SK-N-SH (cell line): ENCODE measurements around the gene VPS35L. TPM values are rescaled to one million over a fixed set of nuclear protein-coding genes. Genes with fewer than 3 reads are reported as not detected.

Experiments
- CTCF ChIA-PET: fragments of 300-600, 350-600 bp; formaldehyde crosslinking; extraction: SDS; loops from one replicate; lab custom pipeline; 2021; lab: Yijun Ruan, JAX
- POLR2A ChIA-PET: fragments of 350-600 bp; sonication (Branson Sonifier 250); formaldehyde crosslinking; extraction: SDS; loops from one replicate; lab custom pipeline; 2020; ENCODE audit warnings: antibody characterized with exemption, inconsistent platforms; lab: Yijun Ruan, JAX
- DNase-seq: peaks from one replicate; pipeline ENCODE4 v3.0.0; 2012
- H2AFZ ChIP-seq: fragments of 200-600 bp; sonication (generic); 2 replicates; pipeline ENCODE4 v1.8.1; 2016; ENCODE audit warnings: antibody characterized with exemption, mild to moderate bottlenecking, low read depth
- H3F3A ChIP-seq: fragments of 200-600 bp; sonication (generic); replicated peaks from 2 replicates; pipeline ENCODE3; 2016; ENCODE audit warnings: antibody characterized with exemption, mild to moderate bottlenecking; ENCODE audit not compliant: insufficient read depth
- H3K27ac ChIP-seq, 2 experiments: fragments of 200-500 bp in 1 of 2; fragments of 200-600 bp in 1 of 2; sonication (Bioruptor generic) in 1 of 2; sonication (generic), shearing (Covaris generic) in 1 of 2; 2 replicates each; pipeline versions ENCODE4 v1.5.1 to v1.6.1; 2014 to 2016; ENCODE audit warnings: low read depth in 2 of 2, inconsistent platforms in 1 of 2, low read length in 1 of 2, mild to moderate bottlenecking in 1 of 2, mixed read lengths in 1 of 2
- H3K27me3 ChIP-seq: fragments of 200-600 bp; sonication (generic), shearing (Covaris generic); 2 replicates; pipeline ENCODE4 v1.6.1; 2016; ENCODE audit warnings: mixed run types; ENCODE audit not compliant: insufficient read depth
- H3K36me3 ChIP-seq, 2 experiments: fragments of 200-500 bp in 1 of 2; fragments of 200-600 bp in 1 of 2; sonication (Bioruptor generic) in 1 of 2; sonication (generic) in 1 of 2; replicated peaks in 1 of 2; 2 replicates each; pipeline versions ENCODE3 to v1.5.1; 2014 to 2016; ENCODE audit warnings: low read length in 1 of 2, mild to moderate bottlenecking in 1 of 2; ENCODE audit not compliant: insufficient read depth in 2 of 2, control insufficient read depth in 1 of 2
- H3K4me1 ChIP-seq, 2 experiments: fragments of 200-500 bp in 1 of 2; fragments of 200-600 bp in 1 of 2; sonication (Bioruptor generic) in 1 of 2; sonication (generic), shearing (Covaris generic) in 1 of 2; 2 replicates each; pipeline versions ENCODE4 v1.5.1 to v1.6.1; 2014 to 2016; ENCODE audit warnings: low read depth in 1 of 2, low read length in 1 of 2, mixed run types in 1 of 2; ENCODE audit not compliant: insufficient read depth in 2 of 2, control insufficient read depth in 1 of 2
- H3K4me2 ChIP-seq: fragments of 200-600 bp; sonication (generic), shearing (Covaris generic); 2 replicates; pipeline ENCODE4 v1.6.1; 2017; ENCODE audit warnings: mixed run types
- H3K4me3 ChIP-seq, 2 experiments: fragments of 200-500 bp in 1 of 2; fragments of 200-600 bp in 1 of 2; sonication (Bioruptor generic) in 1 of 2; sonication (generic), shearing (Covaris generic) in 1 of 2; 2 replicates each; pipeline versions ENCODE4 v1.5.1 to v1.8.1; 2014 to 2016; ENCODE audit warnings: low read depth in 2 of 2, inconsistent platforms in 1 of 2, low read length in 1 of 2, mild to moderate bottlenecking in 1 of 2, mixed read lengths in 1 of 2, moderate library complexity in 1 of 2
- H3K79me2 ChIP-seq: fragments of 200-600 bp; sonication (generic); 2 replicates; pipeline ENCODE4 v1.8.1; 2017; ENCODE audit warnings: mild to moderate bottlenecking; ENCODE audit not compliant: insufficient read depth
- H3K9ac ChIP-seq: fragments of 200-600 bp; sonication (generic); 2 replicates; pipeline ENCODE4 v1.6.1; 2017; ENCODE audit warnings: mixed run types
- H3K9me2 ChIP-seq: fragments of 200-600 bp; sonication (generic); 2 replicates; pipeline ENCODE4 v1.6.1; 2017; ENCODE audit warnings: mixed run types
- H3K9me3 ChIP-seq: fragments of 200-600 bp; sonication (generic); 2 replicates; pipeline ENCODE4 v1.6.1; 2017; ENCODE audit warnings: mixed run types, mild to moderate bottlenecking, moderate library complexity
- H4K20me1 ChIP-seq: fragments of 200-600 bp; sonication (generic); 2 replicates; pipeline ENCODE4 v1.6.1; 2017; ENCODE audit warnings: mild to moderate bottlenecking, mixed run types; ENCODE audit not compliant: insufficient read depth
- CHD2 ChIP-seq: fragments of 150-350 bp; IDR thresholded peaks from 2 replicates; pipeline ENCODE4 v1.6.1; 2018; ENCODE audit warnings: low read length; ENCODE audit not compliant: partially characterized antibody
- ELF1 ChIP-seq: IDR thresholded peaks from 2 replicates; pipeline ENCODE4 v1.4.0; 2012
- EP300 ChIP-seq, 2 experiments: IDR thresholded peaks; 2 replicates each; pipeline versions ENCODE4 v1.4.0 to v1.6.1; 2012; ENCODE audit warnings: borderline replicate concordance in 1 of 2, low read depth in 1 of 2, low read length in 1 of 2
- FOSL2 ChIP-seq: IDR thresholded peaks from 2 replicates; pipeline ENCODE4 v1.4.0; 2012; ENCODE audit warnings: low read depth, mild to moderate bottlenecking, moderate library complexity, borderline replicate concordance
- GABPA ChIP-seq: IDR thresholded peaks from 2 replicates; pipeline ENCODE4 v1.4.0; 2012; ENCODE audit warnings: low read depth, mild to moderate bottlenecking
- JUND ChIP-seq: IDR thresholded peaks from 2 replicates; pipeline ENCODE4 v1.4.0; 2012
- NFIC ChIP-seq: IDR thresholded peaks from 2 replicates; pipeline ENCODE4 v1.4.0; 2012; ENCODE audit warnings: borderline replicate concordance
- RAD21 ChIP-seq: IDR thresholded peaks from 2 replicates; pipeline ENCODE4 v1.6.1; 2012; ENCODE audit warnings: mild to moderate bottlenecking, low read length
- RFX5 ChIP-seq: IDR thresholded peaks from 2 replicates; pipeline ENCODE4 v1.6.1; 2012; ENCODE audit warnings: mild to moderate bottlenecking, improper control_type of control experiment, low read length
- RXRA ChIP-seq: IDR thresholded peaks from 2 replicates; pipeline ENCODE4 v1.4.0; 2012; ENCODE audit warnings: low read depth, mild to moderate bottlenecking, borderline replicate concordance
- SMC3 ChIP-seq: IDR thresholded peaks from 2 replicates; pipeline ENCODE4 v1.6.1; 2012; ENCODE audit warnings: low read depth, low read length, improper control_type of control experiment
- TAF1 ChIP-seq: IDR thresholded peaks from 2 replicates; pipeline ENCODE4 v1.6.1; 2012; ENCODE audit warnings: low read depth, mild to moderate bottlenecking, low read length, moderate library complexity, borderline replicate concordance
- YY1 ChIP-seq: IDR thresholded peaks from 2 replicates; pipeline ENCODE4 v1.4.0; 2012; ENCODE audit warnings: low read depth, mild to moderate bottlenecking
- WGBS: methylation state at CpG from one replicate; pipeline ENCODE4 v1.1.6; 2017; ENCODE audit warnings: low lambda C conversion rate; 5-methylcytosine and 5-hydroxymethylcytosine counted together
- polyA plus RNA-seq, 3 experiments: library from polyadenylated mRNA; depleted of rRNA; stranded (reverse); fragments of >200 nt; gene quantifications; 2 replicates each; pipeline ENCODE4 v1.2.3, GENCODE V29; 2012
- TF ChIP-seq, protein P1 (sequence below): IDR thresholded peaks from 2 replicates; pipeline ENCODE4 v1.6.1; 2012; ENCODE audit warnings: mild to moderate bottlenecking, low read depth, low read length, moderate library complexity
- TF ChIP-seq, protein P2 (sequence below): IDR thresholded peaks from 2 replicates; pipeline ENCODE4 v1.4.0; 2012; ENCODE audit warnings: low read depth, borderline replicate concordance
- TF ChIP-seq, protein P3 (sequence below): fragments of 150-350 bp; IDR thresholded peaks from 2 replicates; pipeline ENCODE4 v1.6.1; 2017; ENCODE audit warnings: antibody characterized with exemption, low read length, low read depth, borderline replicate concordance
- TF ChIP-seq, protein P4 (sequence below): fragments of 200-600 bp; sonication (generic); IDR thresholded peaks from 2 replicates; pipeline ENCODE4 v1.6.1; 2017; ENCODE audit warnings: antibody characterized with exemption, mild to moderate bottlenecking, moderate library complexity
- TF ChIP-seq, protein P5 (sequence below): fragments of 150-350 bp; IDR thresholded peaks from 2 replicates; pipeline ENCODE4 v1.6.1; 2016; ENCODE audit warnings: mild to moderate bottlenecking, low read depth, low read length

Gene VPS35L
- polyA plus RNA-seq, 1 of the 3 experiments (the other 2 are of a cell fraction), result 35.3 TPM

DNA sequence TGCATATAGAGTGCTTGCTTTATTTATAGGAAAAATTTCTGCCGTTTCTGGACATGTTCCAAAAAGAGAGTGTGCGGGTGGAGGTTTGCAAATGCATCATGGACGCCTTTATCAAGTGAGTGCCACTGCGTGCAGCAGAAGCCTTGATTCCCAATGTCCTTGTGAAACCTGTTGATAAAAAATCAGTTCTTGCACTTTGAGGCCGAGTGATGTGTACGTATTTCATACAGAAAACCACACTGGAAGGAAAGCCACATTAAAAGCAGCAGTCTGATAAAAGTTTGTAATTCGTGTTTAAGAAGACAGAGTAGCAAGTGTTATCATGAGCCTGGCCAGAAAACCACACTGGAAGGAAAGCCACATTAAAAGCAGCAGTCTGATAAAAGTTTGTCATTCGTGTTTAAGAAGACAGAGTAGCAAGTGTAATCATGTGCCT is 84.5 kb downstream of the VPS35L start:
- no peaks in the 10 kb centered on the region for H3K27me3 ChIP-seq
- H3K9ac ChIP-seq, result no peak overlapping the region
- TF ChIP-seq RFX5 (no peak), RAD21 (no peak), TAF1 (no peak), YY1 (no peak), JUND (no peak), SMC3 (no peak), NFIC (no peak), ELF1 (no peak), RXRA (no peak), CHD2 (no peak), FOSL2 (no peak), GABPA (no peak), EP300 (IDR thresholded peaks at IDR 0.05; ENCODE audit: borderline replicate concordance in 1 of 2, low read depth in 1 of 2, low read length in 1 of 2) (no peak)
- TF ChIP-seq, protein P1, sequence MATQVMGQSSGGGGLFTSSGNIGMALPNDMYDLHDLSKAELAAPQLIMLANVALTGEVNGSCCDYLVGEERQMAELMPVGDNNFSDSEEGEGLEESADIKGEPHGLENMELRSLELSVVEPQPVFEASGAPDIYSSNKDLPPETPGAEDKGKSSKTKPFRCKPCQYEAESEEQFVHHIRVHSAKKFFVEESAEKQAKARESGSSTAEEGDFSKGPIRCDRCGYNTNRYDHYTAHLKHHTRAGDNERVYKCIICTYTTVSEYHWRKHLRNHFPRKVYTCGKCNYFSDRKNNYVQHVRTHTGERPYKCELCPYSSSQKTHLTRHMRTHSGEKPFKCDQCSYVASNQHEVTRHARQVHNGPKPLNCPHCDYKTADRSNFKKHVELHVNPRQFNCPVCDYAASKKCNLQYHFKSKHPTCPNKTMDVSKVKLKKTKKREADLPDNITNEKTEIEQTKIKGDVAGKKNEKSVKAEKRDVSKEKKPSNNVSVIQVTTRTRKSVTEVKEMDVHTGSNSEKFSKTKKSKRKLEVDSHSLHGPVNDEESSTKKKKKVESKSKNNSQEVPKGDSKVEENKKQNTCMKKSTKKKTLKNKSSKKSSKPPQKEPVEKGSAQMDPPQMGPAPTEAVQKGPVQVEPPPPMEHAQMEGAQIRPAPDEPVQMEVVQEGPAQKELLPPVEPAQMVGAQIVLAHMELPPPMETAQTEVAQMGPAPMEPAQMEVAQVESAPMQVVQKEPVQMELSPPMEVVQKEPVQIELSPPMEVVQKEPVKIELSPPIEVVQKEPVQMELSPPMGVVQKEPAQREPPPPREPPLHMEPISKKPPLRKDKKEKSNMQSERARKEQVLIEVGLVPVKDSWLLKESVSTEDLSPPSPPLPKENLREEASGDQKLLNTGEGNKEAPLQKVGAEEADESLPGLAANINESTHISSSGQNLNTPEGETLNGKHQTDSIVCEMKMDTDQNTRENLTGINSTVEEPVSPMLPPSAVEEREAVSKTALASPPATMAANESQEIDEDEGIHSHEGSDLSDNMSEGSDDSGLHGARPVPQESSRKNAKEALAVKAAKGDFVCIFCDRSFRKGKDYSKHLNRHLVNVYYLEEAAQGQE, result no peak
- TF ChIP-seq, protein P2, sequence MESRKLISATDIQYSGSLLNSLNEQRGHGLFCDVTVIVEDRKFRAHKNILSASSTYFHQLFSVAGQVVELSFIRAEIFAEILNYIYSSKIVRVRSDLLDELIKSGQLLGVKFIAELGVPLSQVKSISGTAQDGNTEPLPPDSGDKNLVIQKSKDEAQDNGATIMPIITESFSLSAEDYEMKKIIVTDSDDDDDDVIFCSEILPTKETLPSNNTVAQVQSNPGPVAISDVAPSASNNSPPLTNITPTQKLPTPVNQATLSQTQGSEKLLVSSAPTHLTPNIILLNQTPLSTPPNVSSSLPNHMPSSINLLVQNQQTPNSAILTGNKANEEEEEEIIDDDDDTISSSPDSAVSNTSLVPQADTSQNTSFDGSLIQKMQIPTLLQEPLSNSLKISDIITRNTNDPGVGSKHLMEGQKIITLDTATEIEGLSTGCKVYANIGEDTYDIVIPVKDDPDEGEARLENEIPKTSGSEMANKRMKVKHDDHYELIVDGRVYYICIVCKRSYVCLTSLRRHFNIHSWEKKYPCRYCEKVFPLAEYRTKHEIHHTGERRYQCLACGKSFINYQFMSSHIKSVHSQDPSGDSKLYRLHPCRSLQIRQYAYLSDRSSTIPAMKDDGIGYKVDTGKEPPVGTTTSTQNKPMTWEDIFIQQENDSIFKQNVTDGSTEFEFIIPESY, result no peak
- TF ChIP-seq, protein P3, sequence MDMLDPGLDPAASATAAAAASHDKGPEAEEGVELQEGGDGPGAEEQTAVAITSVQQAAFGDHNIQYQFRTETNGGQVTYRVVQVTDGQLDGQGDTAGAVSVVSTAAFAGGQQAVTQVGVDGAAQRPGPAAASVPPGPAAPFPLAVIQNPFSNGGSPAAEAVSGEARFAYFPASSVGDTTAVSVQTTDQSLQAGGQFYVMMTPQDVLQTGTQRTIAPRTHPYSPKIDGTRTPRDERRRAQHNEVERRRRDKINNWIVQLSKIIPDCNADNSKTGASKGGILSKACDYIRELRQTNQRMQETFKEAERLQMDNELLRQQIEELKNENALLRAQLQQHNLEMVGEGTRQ, result no peak
- TF ChIP-seq, protein P4, sequence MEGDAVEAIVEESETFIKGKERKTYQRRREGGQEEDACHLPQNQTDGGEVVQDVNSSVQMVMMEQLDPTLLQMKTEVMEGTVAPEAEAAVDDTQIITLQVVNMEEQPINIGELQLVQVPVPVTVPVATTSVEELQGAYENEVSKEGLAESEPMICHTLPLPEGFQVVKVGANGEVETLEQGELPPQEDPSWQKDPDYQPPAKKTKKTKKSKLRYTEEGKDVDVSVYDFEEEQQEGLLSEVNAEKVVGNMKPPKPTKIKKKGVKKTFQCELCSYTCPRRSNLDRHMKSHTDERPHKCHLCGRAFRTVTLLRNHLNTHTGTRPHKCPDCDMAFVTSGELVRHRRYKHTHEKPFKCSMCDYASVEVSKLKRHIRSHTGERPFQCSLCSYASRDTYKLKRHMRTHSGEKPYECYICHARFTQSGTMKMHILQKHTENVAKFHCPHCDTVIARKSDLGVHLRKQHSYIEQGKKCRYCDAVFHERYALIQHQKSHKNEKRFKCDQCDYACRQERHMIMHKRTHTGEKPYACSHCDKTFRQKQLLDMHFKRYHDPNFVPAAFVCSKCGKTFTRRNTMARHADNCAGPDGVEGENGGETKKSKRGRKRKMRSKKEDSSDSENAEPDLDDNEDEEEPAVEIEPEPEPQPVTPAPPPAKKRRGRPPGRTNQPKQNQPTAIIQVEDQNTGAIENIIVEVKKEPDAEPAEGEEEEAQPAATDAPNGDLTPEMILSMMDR, result no peak
- TF ChIP-seq, protein P5, sequence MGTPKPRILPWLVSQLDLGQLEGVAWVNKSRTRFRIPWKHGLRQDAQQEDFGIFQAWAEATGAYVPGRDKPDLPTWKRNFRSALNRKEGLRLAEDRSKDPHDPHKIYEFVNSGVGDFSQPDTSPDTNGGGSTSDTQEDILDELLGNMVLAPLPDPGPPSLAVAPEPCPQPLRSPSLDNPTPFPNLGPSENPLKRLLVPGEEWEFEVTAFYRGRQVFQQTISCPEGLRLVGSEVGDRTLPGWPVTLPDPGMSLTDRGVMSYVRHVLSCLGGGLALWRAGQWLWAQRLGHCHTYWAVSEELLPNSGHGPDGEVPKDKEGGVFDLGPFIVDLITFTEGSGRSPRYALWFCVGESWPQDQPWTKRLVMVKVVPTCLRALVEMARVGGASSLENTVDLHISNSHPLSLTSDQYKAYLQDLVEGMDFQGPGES, result no peak
- TF ChIP-seq, all 33 proteins: peak for 0
- Histone ChIP-seq H3K79me2 (no peaks in the 10 kb centered on the region), H4K20me1 (no peaks in the 10 kb centered on the region), H3F3A (no peaks in the 10 kb centered on the region), H3K9me2 (no peaks in the 10 kb centered on the region), H3K36me3 (peaks cover 43 to 49% of the 10 kb centered on the region in 2 experiments), H2AFZ (no peak overlapping the region), H3K4me3 (no peak overlapping the region), H3K9me3 (no peaks in the 10 kb centered on the region), H3K4me1 (no peaks in the 10 kb centered on the region; a peak in 1 of 4 replicates), H3K4me2 (no peak overlapping the region), H3K27ac (no peak overlapping the region)
- 91% methylated on average over 8 of the region's 8 CpGs for WGBS
- no peak for DNase-seq
- ChIA-PET CTCF (interaction anchor here (1.4 kb wide), 1 partner anchor 56 kb away, joined by 3 read pairs; no protein-coding TSS in a partner anchor), POLR2A (interaction anchor here (0.7 kb wide), 1 partner anchor 73 kb away, joined by 3 read pairs; no protein-coding TSS in a partner anchor)
